ENCODE results near the gene SLC39A10. TPM values are rescaled to one million over a fixed set of nuclear protein-coding genes. Genes with fewer than 3 reads are reported as not detected.
"Not testable (repeated sequence)": the region's sequence is repeated elsewhere in the genome, so short reads cannot be mapped to it uniquely, and the experiment has no call there.

The SLC39A10 gene
- total RNA-seq, 2 donors from 2014 or later = 13.7 to 13.8 TPM

DNA sequence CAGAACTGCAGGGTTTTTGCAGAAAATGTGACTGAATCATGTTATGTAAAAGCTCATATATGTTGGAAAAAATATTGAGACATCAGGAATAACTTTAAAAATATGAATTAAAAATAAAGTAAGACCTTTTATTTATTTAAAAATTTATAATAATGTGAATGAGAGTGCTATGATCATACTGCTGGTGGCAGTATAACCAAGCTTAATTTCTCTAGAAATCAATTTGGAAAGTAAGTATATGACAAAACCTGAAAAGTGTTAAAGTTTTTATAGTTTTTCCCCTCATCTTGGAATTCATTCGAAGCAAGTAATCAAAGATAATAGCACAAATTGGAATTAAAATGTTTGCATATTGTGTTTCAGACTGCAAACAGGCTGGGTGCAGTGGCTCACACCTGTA, 7.5 kb downstream of the SLC39A10 start:
- intact Hi-C loops (cut with DNase I) = loop anchor here (10.0 kb wide), 2 partner anchors 90 to 170 kb away; no protein-coding TSS in a partner anchor
- DNase-seq = no peak
- no peak for ATAC-seq

DNA sequence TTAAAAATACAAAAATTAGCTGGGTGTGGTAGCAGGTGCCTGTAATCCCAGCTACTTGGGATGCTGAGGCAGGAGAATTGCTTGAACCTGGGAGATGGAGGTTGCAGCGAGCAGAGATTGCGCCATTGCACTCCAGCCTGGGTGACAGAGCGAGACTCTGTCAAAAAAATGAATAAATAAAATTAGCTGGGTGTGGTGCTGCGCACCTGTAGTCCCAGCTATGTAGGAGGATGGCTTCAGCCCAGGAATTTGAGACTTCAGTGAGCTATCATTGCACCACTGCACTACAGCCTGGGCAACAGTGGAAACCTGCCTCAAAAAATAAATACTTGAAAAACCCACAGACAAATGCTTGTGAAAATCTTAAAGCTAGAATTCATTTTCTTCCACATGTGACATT, 8.1 kb downstream of the SLC39A10 start:
- ATAC-seq, DNase-seq: not testable (repeated sequence)
- intact Hi-C loops (cut with DNase I) = loop anchor here (5.0 to 10.0 kb wide), 3 partner anchors 90 to 402 kb away; partner anchors contain the start of gene DNAH7 (in 1 of the 2)

DNA sequence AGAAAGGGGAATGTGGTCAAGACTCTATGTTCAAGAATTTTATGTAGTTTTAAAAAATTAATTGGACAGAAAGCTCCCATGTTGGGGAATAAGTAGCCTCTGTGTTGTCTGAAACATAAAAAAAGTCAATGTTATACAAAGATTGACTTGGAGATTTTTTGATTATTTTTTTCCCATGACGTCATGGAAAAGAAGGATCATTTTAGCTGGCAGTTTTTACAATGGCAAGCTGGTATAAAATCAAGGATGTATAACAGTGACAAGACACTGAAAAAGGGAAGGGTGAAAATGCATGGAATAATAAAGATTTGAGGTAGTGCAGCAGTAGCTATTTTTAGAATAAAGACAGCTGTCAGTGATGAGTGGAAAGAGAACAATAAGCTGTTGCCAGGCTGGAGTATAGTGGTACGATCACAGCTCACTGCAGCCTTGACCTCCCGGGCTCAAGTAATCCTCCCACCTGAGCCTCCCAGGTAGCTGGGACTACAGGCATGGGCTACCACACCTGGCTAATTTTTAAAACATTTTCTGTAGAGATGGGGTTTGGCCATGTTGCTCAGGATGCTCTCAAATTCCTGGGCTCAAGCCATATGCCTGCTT, 9.2 kb downstream of the SLC39A10 start:
- intact Hi-C loops (cut with DNase I) = loop anchor here (5.0 to 10.0 kb wide), 3 partner anchors 91 to 401 kb away; partner anchors contain the start of gene DNAH7 (in 1 of the 2)
- ATAC-seq = peak in 1 of 2 donors; percentile 23
- DNase-seq = no peak

DNA sequence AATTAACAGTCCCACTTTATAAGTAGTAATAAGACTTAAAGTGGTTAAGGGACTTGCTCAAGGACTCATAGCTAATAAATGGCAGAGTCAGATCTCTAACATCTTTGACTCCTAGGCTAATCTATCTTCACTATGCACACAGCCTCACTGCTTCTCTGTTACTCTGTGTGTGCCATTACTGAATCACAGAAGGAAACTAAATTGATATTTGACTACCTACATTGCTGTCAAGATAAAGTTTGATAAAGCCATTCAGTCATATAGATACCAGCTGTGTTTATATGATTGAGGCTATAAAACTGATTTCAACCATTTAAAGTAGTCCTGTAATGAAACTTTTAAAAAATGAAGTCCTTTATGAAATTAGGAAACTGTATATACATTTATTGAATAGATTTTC, 10.9 kb downstream of the SLC39A10 start:
- intact Hi-C loops (cut with DNase I) = loop anchor here (5.0 to 10.0 kb wide), 3 partner anchors 93 to 399 kb away; partner anchors contain the start of gene DNAH7 (in 1 of the 2)
- DNase-seq (no peak), ATAC-seq (no peak)

DNA sequence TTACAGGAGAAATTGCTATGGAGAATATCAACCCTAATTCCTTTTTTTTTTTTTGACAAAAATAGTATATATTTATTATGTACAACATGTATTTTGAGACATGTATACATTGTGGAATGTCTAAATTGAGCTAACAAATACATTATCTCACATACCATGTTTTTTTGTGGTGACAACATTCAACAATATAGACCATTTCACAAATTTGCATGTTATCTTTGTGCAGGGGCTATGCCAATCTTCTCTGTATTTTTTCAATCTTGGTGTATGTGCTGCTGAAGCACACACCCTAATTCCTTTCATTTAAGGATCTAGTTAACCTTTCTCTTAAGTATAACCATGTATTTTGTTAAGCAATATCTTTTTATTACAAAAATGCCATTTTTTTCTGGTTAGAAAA, 13.2 kb downstream of the SLC39A10 start:
- DNase-seq (no peak), ATAC-seq (no peak)
- intact Hi-C loops (cut with DNase I) = no loop called here

DNA sequence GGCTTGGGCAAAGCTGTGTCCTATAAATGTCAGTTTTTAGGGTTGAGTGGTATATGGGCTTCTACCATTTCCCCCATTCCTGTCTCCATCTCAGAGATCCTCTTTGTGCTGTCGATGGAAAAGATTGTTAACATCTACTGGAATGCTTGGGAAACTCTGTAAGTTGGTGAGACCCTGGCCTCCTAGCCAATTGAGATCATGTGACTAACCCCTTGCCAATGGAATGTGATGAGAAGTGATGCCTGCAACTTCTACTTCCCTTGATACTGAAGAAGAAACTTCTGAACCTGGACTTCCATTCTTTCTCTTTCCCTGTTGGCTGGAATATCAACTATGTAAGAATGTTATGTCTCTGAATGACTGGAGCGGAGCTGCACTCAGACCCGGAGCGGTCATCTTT, 14.5 kb downstream of the SLC39A10 start:
- DNase-seq (no peak), ATAC-seq (no peak)
- intact Hi-C loops (cut with DNase I) = no loop called here

DNA sequence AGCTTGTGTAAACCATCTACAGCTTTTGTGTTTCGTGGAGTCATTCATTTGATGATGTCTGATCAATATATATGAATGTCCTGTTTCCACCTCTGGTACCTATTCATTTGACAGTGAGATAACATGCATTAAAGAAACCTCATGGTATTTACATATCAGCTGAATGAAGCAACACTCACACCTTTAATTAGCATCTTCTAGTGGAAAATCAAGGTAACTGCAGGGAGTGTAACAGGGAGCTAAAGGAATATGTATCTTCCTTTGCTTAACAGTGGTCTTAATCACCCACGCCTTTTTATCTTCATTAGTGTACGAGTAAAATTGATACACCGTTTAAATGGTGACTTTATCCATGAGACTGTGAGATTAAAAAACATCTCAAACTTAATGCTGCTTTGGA, 15.6 kb downstream of the SLC39A10 start:
- intact Hi-C loops (cut with DNase I) = no loop called here
- ATAC-seq (no peak), DNase-seq (no peak)

DNA sequence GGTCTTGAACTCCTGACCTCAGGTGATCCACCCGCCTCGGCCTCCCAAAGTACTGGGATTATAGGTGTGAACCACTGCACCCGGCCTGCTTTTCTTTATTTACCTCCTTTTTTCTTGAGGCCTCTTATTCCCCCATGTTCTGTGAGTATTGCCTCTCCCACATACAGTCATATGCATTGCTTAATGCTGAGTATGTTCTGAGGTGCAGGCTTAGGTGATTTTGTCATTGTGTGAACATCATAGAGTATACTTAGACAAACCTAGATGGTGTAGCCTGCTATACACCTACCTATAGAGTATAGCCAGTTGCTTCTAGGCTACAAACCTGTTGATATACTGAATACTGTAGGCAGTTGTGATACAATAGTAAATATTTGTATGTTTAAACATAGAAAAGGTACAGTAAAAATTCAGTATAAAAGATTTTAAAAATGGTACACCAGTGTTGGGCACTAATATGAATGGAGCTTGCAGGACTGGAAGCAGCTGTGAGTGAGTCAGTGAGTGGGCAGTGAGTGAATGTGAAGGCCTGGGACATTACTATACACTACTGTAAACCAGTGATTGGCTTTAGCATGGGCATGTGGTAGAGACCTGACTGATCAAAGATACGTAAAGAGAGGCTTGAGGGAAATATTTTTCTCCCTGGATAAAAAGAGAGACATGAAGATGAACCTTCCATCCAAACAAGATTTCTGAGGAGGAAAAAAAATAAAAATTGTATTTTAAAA, 17.6 kb downstream of the SLC39A10 start:
- DNase-seq = no peak
- intact Hi-C loops (cut with DNase I) = no loop called here

DNA sequence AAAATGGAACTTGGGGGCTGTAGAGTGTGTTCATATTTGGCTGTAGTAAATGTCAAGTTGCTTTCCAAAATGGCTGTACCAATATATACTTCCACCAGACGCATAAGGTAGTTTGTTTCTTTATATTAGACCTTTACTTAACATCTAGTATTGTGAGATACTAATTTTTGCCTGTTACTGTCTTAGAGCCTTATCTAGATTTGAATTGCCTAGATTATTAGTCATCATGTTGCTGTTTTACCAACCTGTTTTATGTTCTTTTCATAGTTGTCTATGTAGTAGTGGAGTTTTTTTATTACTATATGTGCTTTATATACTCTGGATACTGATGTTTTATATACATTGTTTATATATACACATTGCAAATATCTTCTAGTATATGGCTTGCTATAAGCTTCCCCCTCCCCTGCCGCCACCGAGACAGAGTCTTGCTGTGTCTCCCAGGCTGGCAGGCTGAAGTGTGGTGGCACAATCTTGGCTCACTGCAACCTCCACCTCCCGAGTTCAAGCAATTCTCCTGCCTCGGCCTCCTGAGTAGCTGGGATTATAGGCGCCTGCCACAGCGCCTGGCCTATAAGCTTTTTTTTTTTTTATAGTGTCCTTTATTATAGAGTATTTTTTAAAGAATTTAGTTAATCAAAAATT, 18.9 kb downstream of the SLC39A10 start:
- DNase-seq = no peak
- no peak for ATAC-seq
- intact Hi-C loops (cut with DNase I) = no loop called here

More for the DNA sequence above, 17.6 kb downstream of the SLC39A10 start:
- ATAC-seq = no peak

DNA sequence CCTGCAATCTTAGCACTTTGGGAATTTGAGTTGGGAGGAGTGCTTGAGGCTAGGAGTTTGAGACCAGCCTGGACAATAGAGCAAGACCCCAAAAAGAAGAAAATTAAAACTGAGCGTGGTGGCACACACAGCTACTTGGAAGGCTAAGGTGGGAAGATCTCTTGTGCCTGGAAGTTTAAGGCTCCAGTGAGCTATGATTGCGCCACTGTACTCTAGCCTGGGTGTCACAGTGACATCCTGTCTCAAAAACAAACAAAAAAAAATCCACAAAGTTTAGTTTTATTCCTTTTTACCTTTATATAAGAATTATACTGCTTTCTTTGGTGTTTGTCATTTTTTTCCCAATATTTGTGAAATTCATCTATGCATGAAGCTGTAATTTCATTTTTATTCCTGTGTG, 20.3 kb downstream of the SLC39A10 start:
- ATAC-seq (no peak), DNase-seq (no peak)
- intact Hi-C loops (cut with DNase I) = no loop called here

DNA sequence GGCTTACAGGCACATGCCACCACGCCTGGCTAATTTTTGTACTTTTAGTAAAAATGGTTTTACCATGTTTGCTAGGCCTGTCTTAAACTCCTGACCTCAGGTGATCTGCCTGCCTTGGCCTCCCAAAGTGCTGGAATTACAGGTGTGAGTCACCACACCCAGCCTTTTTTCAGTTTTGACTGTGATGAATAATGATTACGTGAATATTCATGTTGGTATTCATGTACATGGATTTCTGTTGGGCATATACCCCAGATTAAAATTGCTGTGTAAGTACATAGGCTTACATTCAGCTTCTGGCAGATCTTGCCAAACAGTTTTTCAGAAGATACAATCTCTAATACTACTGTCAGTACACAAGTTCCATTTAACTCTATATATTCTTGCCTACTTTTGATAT, 20.9 kb downstream of the SLC39A10 start:
- DNase-seq (no peak), ATAC-seq (no peak)
- intact Hi-C loops (cut with DNase I) = no loop called here

DNA sequence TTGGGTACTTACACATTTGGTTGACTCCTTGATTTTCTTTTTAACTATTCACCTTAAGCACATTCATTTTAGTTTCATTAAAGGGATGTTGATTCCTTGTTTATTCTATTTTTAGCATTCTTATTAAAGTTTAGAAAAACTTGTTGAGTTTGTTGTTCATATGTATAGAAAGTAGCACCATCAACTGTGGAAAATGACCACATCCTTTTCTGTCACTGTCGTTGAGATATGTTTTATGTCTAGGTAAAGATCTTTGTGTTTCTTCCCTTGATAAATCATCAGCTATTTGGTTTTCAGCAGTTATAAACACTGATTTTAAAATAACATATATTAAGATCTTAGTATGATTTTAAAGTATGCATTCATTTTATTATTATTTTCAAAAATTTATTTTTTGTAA, 25.1 kb downstream of the SLC39A10 start:
- ATAC-seq (no peak), DNase-seq (no peak)
- intact Hi-C loops (cut with DNase I) = no loop called here

DNA sequence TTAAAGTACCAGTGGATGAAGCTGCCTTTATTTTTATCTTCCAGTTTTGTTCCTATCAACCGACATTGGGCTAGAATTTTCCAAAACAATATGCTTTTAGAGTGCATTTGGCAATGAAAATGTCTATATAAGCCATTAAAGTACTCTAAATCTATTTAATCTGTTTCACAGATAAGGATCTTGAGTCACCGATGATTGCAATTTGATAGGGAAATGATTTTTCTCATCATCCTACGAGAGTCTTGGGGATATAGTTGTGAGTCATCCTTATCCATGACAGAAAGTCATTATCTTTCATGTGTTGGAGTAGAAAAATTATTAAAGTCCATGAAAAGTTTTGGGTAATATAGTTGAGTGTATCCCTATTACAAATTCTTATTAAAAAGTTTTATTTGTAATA, 26.1 kb downstream of the SLC39A10 start:
- DNase-seq (no peak), ATAC-seq (no peak)
- intact Hi-C loops (cut with DNase I) = no loop called here

DNA sequence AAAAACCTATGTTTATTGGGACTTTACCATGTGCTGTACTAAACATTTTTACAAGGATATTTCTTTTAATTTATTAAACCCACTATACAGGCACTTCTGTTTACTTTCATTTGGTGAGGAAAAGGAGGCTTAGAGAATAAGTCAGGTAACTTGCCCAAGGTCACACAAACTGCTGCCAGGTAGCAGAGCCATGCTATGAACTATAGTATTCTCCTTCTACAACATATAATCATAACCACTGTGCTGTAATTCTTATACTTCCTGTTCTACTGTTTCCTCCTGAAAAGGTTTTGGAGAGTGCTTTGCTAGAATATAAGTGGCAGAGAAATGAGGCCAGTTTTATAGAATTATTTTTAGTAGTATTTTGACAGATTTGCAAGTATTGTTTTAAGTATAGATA, 29.5 kb downstream of the SLC39A10 start:
- ATAC-seq = no peak
- intact Hi-C loops (cut with DNase I) = no loop called here
- no peak for DNase-seq

DNA sequence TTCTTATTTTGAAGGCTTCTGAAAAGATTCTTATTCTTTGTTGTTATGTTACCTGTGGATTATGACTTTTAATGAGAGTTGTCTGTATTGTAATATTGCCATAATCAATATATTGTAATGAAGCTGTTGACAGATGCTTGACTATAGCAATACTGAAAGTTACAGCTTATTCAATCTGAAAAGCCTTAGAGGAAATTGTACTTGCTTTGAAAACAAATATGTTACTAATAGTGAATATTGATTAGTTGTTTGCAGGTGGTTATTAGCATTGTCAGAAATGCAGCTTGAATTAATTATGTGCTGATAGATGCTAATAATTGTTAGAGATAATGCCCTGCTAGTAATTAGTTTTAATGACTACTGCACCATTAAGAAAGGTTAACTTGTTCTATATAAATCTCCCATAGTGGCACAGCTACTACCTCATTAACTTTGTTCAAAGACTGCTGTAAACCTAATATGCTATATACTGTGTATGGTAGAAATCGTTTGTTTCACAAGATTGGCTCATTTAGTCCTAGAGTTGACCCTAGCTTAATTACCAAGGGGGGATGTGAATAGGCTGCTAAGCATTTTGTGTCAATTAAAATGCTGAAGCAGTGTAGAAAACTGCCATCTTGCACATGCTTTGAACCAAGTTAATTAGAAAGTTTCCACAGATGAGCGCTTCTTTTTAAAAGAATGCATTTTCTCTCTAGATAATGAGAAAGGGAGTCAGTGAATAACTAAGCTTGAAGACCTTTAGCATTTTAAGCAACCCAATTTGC, 30.5 kb downstream of the SLC39A10 start:
- DNase-seq (no peak), ATAC-seq (no peak)
- intact Hi-C loops (cut with DNase I) = no loop called here

DNA sequence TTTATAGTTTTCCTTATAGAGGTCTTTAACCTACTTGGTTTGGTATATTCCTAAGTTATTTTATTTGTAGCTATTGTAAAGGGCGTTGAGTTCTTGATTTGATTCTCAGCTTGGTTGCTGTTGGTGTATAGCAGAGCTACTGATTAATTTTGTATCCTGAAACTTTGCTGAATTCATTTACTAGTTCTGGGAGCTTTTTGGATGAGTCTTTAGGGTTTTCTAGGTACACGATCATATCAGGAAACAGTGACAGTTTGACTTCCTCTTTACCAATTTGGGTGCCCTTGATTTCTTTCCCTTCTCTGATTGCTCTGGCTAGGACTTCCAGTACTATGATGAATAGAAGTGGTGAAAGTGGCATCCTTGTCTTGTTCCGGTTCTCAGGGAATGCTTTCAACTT, 35.5 kb downstream of the SLC39A10 start:
- intact Hi-C loops (cut with DNase I); ATAC-seq: not testable (repeated sequence)

DNA sequence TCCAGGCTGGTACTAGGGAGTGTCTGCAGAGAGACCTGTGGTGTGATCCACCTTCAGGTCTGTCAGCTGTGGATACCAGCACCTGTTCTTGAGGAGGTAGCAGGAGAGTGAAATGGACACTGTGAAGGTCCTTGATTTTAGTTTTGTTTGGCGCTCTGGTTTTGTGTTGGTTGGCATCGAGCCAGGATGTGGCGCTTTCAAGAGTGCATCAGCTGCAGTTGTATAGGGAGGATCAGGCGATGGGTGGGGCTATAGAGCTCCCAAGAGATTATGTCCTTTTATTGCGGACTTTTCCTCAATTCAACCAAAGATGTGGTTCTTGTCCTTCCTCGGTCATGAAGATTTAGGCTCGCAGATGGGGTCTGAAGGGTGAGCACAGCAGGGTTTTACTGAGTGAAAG, 37.5 kb downstream of the SLC39A10 start:
- DNase-seq (no peak), ATAC-seq (no peak)
- intact Hi-C loops (cut with DNase I) = no loop called here

More for the DNA sequence above, 35.5 kb downstream of the SLC39A10 start:
- DNase-seq = not testable (repeated sequence)

DNA sequence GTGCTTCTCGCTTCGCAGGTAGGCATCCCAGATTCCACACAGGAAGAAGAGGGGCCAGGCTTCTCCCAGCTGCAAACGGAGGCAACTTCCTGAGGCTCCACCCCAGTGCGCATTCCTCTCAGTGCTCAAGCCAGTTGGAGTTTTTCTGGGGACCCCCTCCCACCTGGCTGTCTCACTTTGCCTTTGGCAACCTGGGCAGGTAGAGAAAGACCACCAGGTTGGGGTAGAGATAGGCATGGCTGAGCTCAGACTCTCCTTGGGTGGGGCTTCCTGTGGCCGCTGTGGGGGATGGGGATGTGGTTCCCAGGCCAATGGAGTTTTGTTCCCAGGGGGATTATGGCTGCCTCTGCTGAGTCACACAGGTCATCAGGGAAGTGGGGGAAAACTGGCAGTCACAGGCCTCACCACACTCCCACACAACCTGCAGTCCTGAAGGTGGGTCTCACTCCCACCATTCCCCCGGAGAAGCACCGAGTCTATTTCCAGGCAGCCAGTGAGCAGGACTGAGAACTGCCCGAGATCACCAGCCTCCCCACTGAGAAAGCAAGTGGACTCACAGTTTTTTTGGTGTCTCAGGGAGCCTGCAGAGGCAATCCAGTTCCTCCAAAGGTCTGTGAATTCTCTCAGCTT, 38.1 kb downstream of the SLC39A10 start:
- DNase-seq (no peak), ATAC-seq (no peak)
- intact Hi-C loops (cut with DNase I) = no loop called here

DNA sequence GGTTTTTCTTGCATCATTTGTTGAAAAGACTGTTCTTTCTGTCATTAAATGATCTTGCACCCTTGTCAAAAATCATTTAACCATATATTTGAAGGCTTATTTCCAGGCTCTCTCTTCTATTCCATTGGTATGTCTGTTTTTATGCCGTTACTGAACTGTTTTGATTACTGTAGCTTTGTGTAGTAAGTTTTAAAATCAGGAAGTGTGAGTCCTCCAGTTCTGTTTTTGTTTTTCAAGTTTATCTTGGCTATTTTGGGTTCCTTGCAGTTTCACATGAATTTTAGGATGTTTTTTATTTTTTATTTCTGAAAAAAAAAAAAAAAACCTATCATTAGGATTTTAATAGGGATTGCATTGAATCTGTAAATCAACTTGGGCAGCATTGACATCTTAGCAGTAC, 39.0 kb downstream of the SLC39A10 start:
- no peak for DNase-seq
- intact Hi-C loops (cut with DNase I) = no loop called here

More for the DNA sequence above, 39.0 kb downstream of the SLC39A10 start:
- ATAC-seq = no peak

All from left cardiac atrium (tissue), 4 donors.